Activated CD4-positive, alpha-beta T cell treated with anti-CD3 and anti-CD28 coated beads, Interleukin-2, amount 10 ng/mL, durations not matched to agents 24 days and 14 days (primary cell): ENCODE data around the gene HAGHL. TPM values are rescaled to one million over a fixed set of nuclear protein-coding genes. Genes with fewer than 3 reads are reported as not detected.
A peak's percentile ranks its signal among the peaks of the same experiment; 100 is the strongest.
"Not testable (repeated sequence)": the region's sequence is repeated elsewhere in the genome, so short reads cannot be mapped to it uniquely, and the experiment has no call there.

Experiments
- DNase-seq: peaks from one replicate; pipeline ENCODE4 v3.0.0; 2022
- H3K27ac Mint-ChIP-seq: one replicate; pipeline ENCODE4 v1.8.0; 2022; ENCODE audit warnings: mild to moderate bottlenecking, mixed read lengths
- H3K27me3 Mint-ChIP-seq: one replicate; pipeline ENCODE4 v1.8.0; 2022; ENCODE audit warnings: mixed read lengths
- H3K36me3 Mint-ChIP-seq: one replicate; pipeline ENCODE4 v1.8.0; 2022; ENCODE audit warnings: low read depth, mild to moderate bottlenecking, mixed read lengths
- H3K4me1 Mint-ChIP-seq: one replicate; pipeline ENCODE4 v1.8.0; 2021; ENCODE audit warnings: mixed read lengths
- H3K4me3 Mint-ChIP-seq: one replicate; pipeline ENCODE4 v1.8.0; 2022; ENCODE audit warnings: mild to moderate bottlenecking, moderate library complexity, mixed read lengths
- H3K9me3 Mint-ChIP-seq: one replicate; pipeline ENCODE4 v1.8.0; 2021; ENCODE audit warnings: mixed read lengths
- intact Hi-C: fragments of 100-400 bp; cut with micrococcal nuclease; formaldehyde crosslinking; loops from one replicate; pipeline ENCODE4 v1.15.1; 2023
- total RNA-seq: library from RNA; stranded (reverse); gene quantifications from 2 replicates; pipeline ENCODE4 v1.2.3, GENCODE V29; 2022

The HAGHL gene
- total RNA-seq, 1 donor from 2014 or later: 13.1 TPM

DNA sequence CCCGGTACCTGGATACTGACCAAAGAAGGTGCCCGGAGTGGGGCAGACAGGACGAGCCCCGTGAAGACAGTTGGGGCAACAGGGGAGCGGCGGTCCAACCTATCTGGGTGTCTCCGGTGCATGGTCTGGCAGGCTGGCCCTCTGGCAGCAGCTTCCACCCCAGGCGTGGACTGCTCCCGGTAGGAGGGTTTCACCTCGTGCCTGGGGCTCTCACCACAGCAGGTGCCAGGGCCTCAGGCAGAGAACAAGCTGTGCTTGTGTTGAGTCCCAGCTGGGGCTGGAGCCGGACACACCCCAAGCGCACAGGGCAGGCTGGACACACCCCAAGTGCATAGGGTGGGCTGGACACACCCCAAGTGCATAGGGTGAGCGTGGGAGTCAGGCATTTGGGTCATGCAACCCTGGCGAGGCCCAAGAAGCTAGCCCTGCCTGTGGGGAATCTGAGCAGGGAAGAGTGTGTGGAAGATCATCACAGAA lies 19.8 kb upstream of the HAGHL start:
- Mint-ChIP-seq H3K27ac (no peak overlapping the region), H3K27me3 (peaks cover 40% of the 10 kb centered on the region), H3K36me3 (no peaks in the 10 kb centered on the region), H3K4me3 (no peak overlapping the region), H3K4me1 (no peaks in the 10 kb centered on the region), H3K9me3 (no peaks in the 10 kb centered on the region)
- intact Hi-C loops: no loop called here
- DNase-seq: no peak

DNA sequence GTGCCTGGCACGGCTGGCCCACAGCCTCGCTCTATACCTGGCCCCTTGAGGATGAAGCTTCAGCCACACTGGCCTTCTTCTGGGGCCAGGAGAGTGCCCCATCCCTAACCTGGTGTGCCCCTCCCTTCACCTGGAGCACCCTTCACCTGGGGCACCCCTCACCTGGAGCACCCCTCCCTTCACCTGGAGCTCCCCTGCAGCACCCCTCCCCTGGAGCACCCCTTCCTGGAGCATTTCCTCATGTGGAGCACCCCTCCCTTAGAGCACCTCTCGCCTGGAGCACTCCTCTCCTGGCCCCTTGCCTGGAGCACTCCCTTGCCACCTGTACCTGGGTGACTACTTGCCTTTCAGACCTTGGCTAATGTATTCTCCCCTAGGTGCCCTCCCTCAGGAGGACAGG lies 18.9 kb upstream of the HAGHL start:
- no peak overlapping the region for H3K4me3 Mint-ChIP-seq
- DNase-seq: no peak
- H3K4me1 Mint-ChIP-seq: peaks cover 4% of the 10 kb centered on the region
- peaks cover 36% of the 10 kb centered on the region for H3K27me3 Mint-ChIP-seq
- H3K36me3 Mint-ChIP-seq: no peaks in the 10 kb centered on the region
- intact Hi-C loops: no loop called here
- H3K27ac Mint-ChIP-seq: no peak overlapping the region
- no peaks in the 10 kb centered on the region for H3K9me3 Mint-ChIP-seq

DNA sequence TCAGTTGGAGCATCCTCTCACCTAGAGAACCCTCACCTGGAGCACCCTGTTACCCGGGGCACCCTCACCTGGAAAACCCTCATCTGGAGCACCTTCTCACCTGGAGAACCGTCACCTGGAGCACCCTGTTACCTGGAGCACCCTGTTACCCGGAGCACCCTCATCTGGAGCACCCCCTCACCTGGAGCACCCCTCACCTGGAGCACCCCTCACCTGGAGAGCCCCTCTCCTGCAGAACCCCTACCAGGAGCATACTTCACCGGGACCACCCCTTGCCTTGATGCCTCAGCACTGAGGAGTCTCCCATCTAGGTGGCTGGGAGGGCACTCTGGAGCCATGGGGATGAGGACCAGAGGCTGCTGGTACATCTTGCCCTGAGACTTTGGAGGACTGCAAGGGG lies 17.9 kb upstream of the HAGHL start:
- H3K9me3 Mint-ChIP-seq: no peaks in the 10 kb centered on the region
- no peak overlapping the region for H3K27ac Mint-ChIP-seq
- peaks cover 31% of the 10 kb centered on the region for H3K27me3 Mint-ChIP-seq
- peaks cover 4% of the 10 kb centered on the region for H3K4me1 Mint-ChIP-seq
- intact Hi-C loops: no loop called here
- H3K36me3 Mint-ChIP-seq: no peaks in the 10 kb centered on the region
- no peak for DNase-seq
- H3K4me3 Mint-ChIP-seq: no peak overlapping the region

DNA sequence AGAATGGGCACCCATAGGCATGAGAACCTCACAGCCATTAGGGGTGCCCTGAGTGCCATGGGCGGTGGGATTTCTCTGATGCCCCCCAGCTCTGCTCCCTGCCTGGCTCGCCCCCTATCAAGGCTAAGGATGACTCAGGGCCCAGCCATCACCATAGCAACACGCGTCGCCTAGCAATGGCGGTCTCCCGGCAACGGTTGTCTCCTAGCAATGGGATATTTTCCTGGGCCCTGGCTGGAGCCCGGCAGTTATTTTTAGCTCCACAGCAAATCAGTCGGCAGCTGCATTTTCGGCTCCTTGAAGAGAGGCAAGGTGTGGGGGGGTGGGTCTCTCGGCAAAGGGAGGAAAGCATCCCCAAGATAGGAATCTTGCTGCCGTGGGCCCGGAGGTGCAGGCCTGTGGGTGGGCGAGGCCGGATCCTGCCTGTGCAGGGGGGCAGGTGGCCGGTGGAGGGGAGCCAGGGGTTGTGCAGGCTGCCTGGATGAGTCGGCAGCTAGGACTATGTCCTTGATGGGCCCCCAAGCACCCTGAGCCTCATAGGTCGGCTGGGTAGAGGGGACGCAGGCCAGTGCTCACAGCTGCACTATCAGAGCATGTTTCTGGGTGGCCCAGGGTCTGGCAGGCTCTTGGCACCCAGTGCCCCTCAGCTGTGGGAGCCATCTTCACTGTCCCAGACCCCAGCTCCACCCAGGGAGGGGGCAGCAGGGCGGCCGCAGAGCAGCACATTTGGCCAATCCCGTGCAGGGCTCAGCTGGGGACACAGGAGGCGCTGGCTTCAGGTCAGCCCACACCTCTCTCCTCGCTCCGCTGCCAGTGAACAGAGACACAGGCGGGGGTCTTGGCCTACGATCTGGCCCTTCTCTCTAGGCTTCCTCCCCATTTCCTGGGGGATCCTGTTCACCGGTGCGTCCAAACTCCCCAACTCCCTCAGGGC lies 17.1 kb upstream of the HAGHL start:
- Mint-ChIP-seq H3K27me3 (peaks cover 30% of the 10 kb centered on the region), H3K4me1 (peaks cover 4% of the 10 kb centered on the region), H3K36me3 (no peaks in the 10 kb centered on the region), H3K4me3 (no peak overlapping the region), H3K27ac (no peak overlapping the region), H3K9me3 (no peaks in the 10 kb centered on the region)
- no peak for DNase-seq
- intact Hi-C loops: no loop called here

DNA sequence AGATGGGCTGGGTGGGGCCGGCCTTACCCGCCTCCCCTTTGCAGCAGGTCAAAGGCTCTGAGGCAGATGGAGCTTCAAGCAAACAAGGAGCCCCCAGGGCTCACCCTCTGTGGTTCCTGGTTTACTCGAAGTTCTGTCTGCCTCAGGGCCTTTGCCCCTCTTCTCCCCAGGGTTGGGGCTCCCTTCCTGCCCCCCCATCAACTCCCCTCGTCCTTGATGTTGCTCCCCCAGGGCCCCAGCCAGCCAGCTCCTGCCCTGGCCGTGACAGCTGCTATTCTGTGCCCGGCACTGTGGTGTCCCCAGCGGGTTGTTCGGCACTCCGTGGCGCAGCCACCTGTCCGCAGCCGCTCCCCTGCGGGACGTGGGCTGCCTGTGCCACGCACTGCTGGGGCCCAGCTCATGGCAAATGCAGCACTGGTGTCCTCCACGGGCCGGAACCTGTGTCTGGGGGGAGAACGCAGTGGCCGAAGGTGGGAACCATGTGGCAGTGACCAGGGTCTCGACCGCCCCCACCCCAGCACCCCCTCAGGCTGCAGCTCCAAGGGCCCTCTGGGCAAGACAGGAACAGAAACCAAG lies 16.3 kb upstream of the HAGHL start:
- Mint-ChIP-seq H3K27ac (no peak overlapping the region), H3K36me3 (no peaks in the 10 kb centered on the region), H3K27me3 (peaks cover 30% of the 10 kb centered on the region), H3K9me3 (no peaks in the 10 kb centered on the region), H3K4me3 (no peak overlapping the region), H3K4me1 (peaks cover 4% of the 10 kb centered on the region)
- intact Hi-C loops: loop anchor here (1.0 kb wide), 1 partner anchor 75 kb away; no protein-coding TSS in a partner anchor
- DNase-seq: no peak

DNA sequence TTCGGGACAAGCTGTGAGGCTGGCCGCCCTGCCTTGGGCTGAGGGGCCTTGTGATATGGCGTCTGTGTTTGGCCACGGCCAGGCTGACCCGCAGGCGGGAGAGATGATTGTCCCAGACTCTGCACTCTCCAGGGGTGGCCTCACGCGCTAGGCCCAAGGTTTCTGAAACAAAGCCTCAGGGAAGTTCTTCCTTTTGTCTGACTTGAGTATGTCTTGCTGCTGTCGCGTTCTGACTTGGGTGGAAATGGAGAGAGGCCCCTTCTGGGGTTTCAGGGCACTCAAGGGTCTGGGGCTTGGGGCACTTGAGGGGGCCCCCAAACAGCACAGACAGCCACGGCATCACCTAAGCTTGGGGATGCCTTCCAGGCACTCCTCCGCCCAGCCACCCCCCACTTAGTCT lies 15.8 kb upstream of the HAGHL start:
- Mint-ChIP-seq H3K27me3 (peaks cover 32% of the 10 kb centered on the region), H3K27ac (no peak overlapping the region), H3K9me3 (no peaks in the 10 kb centered on the region), H3K4me3 (no peak overlapping the region), H3K4me1 (peaks cover 4% of the 10 kb centered on the region), H3K36me3 (no peaks in the 10 kb centered on the region)
- intact Hi-C loops: loop anchor here (1.0 kb wide), 1 partner anchor 74 kb away; no protein-coding TSS in a partner anchor
- DNase-seq: no peak

DNA sequence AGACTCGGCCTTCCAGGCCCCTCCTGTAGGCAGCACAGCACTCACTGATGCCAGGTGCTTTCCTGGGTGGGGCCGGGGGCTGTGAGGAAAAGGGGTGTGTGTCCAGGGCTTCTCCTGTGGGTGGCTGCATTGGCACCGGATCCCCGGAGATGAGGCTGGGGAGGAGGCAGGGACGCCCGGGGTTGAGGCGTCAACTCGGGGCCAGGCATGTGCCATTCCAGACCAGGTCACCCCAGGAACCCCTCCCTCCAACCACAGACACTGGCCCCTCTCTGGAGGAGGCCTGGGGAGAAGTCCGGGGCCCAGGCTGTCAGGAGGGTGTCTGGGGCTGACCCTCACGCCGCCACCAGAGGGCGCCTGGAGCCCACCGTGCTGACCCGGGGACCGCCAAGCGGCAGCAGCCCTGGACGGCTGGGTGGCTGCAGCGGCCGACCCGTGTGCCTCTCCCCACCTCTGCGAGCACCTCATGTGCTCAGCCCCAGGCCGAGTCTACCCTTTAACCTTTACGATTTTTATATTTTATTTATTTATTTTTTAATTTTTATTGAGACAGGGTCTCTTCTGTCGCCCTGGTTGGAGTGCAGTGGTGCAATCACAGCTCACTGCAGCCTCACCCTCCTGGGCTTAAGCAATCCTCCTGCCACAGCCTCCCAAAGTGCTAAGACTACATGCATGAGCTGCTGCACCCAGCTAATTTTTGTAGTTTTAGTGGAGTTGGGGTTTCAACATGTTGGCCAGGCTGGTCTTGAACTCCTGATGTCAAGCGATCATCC lies 15.2 kb upstream of the HAGHL start:
- Mint-ChIP-seq H3K4me3 (no peak overlapping the region), H3K27ac (no peak overlapping the region), H3K36me3 (no peaks in the 10 kb centered on the region), H3K9me3 (no peaks in the 10 kb centered on the region), H3K4me1 (peaks cover 4% of the 10 kb centered on the region), H3K27me3 (peaks cover 31% of the 10 kb centered on the region)
- DNase-seq: peak; percentile 94
- intact Hi-C loops: loop anchor here (1.0 kb wide), 2 partner anchors 74 to 77 kb away; partner anchors contain the start of genes CHTF18 and RPUSD1

DNA sequence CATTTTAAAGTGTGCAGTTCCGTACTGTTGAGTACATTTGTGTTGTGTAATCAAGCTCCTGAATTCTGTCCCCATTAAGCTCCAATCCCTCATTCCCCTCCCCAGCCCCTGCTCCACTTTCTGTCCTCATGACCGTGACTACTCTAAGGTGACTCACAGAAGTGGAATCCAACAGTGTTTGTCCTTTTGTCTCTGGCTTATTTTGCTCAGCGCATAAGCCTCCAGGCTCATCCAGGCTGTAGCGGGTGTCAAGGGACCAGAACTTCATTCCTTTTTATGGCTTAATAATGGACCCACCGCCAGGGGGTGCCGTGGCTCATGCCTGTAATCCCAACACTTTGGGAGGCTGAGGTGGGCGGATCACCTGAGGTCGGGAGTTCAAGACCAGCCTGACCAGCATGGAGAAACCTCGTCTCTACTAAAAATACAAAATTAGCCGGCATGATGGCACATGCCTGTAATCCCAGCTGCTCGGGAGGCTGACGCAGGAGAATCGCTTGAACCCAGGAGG lies 14.1 kb upstream of the HAGHL start:
- H3K27me3 Mint-ChIP-seq: peaks cover 24% of the 10 kb centered on the region
- intact Hi-C loops: loop anchor here (1.0 kb wide), 1 partner anchor 76 kb away; the partner anchor contains the start of genes CHTF18 and RPUSD1
- H3K4me3 Mint-ChIP-seq, H3K4me1 Mint-ChIP-seq, H3K9me3 Mint-ChIP-seq, H3K36me3 Mint-ChIP-seq: not testable (repeated sequence)
- DNase-seq: peak; percentile 86
- peak overlapping the region; percentile 6 for H3K27ac Mint-ChIP-seq

DNA sequence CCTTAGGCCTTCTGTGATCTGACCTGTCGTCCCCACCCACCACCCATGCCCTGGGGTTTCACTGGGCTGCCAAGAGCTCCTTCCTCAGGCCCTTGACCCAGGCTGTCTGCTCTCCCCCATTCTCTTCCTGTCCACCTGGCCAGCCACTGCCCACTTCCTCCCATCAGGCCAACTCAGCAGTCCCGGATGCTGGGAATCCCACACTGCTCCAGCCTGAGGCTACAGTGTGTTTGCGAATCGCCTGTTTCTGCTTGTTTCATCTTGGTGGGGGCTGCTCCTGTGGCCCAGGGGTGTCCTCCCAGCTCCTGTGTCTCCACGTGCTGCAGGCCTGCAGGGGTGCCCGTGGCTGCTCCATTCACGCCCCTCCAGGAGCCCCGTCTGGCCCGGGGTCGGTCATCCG lies 12.8 kb upstream of the HAGHL start:
- no peaks in the 10 kb centered on the region for H3K9me3 Mint-ChIP-seq
- H3K36me3 Mint-ChIP-seq: no peaks in the 10 kb centered on the region
- no peak overlapping the region for H3K4me3 Mint-ChIP-seq
- peaks cover 4% of the 10 kb centered on the region for H3K4me1 Mint-ChIP-seq
- intact Hi-C loops: no loop called here
- DNase-seq: no peak
- peaks cover 21% of the 10 kb centered on the region for H3K27me3 Mint-ChIP-seq
- no peak overlapping the region for H3K27ac Mint-ChIP-seq

DNA sequence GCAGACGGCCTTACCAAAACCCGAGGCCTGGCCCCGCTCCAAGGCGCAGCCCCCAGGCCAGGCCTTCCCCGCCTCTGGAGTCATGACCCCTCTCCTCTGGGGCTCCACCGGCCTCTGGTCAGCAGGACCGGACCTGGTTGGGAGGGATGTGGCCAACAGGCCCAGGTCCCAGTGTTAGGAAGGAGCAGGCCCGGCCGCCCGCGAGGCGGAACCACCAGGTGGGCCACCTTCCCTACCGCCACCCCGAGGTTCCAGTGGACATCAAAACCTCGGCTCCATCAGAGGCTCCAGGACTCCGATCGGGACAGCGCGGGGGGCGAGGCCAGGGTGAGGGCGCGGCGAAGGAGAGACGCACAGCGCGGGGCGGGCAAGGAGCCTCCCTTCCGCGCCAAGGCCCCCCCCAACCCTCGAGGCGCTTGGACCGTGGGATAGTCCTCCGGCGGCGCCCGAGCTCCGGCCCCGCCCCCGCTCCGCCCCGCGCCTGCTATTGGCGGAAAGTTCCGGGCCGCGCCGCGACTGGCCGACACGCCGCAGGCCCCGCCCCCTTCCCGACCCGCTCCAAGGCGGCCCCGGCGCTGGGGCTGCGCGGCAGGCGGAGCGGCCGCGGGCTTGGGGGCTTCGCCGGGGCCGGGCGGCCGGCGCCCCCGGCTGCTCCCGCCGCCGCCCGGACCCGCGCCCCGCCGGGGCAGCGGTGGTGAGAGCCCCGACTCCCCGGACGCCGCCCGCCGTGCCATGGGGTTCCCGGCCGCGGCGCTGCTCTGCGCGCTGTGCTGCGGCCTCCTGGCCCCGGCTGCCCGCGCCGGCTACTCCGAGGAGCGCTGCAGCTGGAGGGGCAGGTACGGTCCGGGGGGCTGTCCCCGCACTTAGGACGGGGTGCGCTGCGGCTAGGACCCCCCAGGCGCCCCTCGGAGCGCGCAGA lies 12.1 kb upstream of the HAGHL start, which contains the start of gene METRN:
Gene METRN (plus strand): TSS at position 561 of the 919 bp plus-strand sequence. CDS start 172 bp downstream, at position 733.
- no peaks in the 10 kb centered on the region for H3K36me3 Mint-ChIP-seq
- intact Hi-C loops: loop anchor here (1.0 kb wide), 1 partner anchor 26 kb away; no protein-coding TSS in a partner anchor
- peak within 1 kb of the TSS; percentile 62 for H3K4me3 Mint-ChIP-seq

DNA sequence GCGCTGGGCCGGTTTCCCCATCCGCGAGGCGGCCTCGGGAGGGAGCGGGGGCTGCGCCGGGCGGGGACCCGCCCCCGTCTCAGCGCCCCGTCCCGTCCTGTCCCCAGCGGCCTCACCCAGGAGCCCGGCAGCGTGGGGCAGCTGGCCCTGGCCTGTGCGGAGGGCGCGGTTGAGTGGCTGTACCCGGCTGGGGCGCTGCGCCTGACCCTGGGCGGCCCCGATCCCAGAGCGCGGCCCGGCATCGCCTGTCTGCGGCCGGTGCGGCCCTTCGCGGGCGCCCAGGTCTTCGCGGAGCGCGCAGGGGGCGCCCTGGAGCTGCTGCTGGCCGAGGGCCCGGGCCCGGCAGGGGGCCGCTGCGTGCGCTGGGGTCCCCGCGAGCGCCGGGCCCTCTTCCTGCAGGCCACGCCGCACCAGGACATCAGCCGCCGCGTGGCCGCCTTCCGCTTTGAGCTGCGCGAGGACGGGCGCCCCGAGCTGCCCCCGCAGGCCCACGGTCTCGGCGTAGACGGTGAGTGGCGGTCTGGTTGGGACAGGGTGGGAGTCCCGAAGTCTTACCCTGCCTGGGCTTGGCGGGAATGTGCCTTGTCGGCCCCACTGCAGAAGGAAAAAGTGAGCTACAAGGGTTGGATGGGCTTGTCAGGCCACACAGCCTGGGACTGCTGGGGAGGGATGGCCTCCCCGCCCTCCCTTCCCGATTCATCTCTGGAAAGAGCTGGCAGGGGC lies 11.3 kb upstream of the HAGHL start:
- Mint-ChIP-seq H3K4me3 (peak overlapping the region; percentile 62), H3K9me3 (no peaks in the 10 kb centered on the region), H3K4me1 (peaks cover 7% of the 10 kb centered on the region), H3K27ac (no peak overlapping the region), H3K36me3 (no peaks in the 10 kb centered on the region), H3K27me3 (peaks cover 24% of the 10 kb centered on the region)
- intact Hi-C loops: loop anchor here (1.0 kb wide), 1 partner anchor 26 kb away; no protein-coding TSS in a partner anchor
- DNase-seq: peak; percentile 74

More for the DNA sequence above, 12.1 kb upstream of the HAGHL start, which contains the start of gene METRN:
- Mint-ChIP-seq H3K27me3 (peaks cover 24% of the 10 kb centered on the region), H3K9me3 (no peaks in the 10 kb centered on the region), H3K4me1 (peaks cover 4% of the 10 kb centered on the region), H3K27ac (no peak within 1 kb of the TSS)
- DNase-seq: peak; percentile 98

DNA sequence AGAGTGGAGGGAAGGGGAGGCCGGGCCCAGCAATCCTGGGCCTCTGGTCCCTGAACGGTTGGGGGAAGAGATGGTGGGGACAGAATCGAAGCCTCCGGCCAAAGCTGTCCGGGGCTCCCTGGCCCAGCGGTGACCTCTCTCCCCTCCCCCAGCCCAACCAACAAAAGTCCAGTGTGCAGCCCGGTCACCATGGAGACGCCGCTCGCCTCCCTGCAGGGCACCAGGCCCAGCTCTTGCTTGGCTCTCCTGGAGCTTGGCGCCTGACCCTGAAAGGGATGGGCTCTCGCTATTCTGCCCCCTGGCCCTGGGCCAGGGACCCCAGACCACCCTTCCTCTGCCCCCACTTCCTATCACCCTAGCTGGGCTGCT lies 10.7 kb upstream of the HAGHL start:
- Mint-ChIP-seq H3K27me3 (peaks cover 24% of the 10 kb centered on the region), H3K36me3 (no peaks in the 10 kb centered on the region), H3K4me3 (peak overlapping the region; percentile 62), H3K27ac (no peak overlapping the region), H3K9me3 (no peaks in the 10 kb centered on the region), H3K4me1 (peaks cover 7% of the 10 kb centered on the region)
- intact Hi-C loops: no loop called here
- no peak for DNase-seq
